HG03280 (cell line): Measurements from ENCODE around the gene ZDHHC21.

Experiments
- ATAC-seq: cut with Tn5 transposase; IDR thresholded peaks from one replicate; pipeline ENCODE4 v1.9.1; 2021; ENCODE audit warnings: mild to moderate bottlenecking, moderate library complexity; ENCODE audit not compliant: unreplicated experiment

Gene ZDHHC21, protein sequence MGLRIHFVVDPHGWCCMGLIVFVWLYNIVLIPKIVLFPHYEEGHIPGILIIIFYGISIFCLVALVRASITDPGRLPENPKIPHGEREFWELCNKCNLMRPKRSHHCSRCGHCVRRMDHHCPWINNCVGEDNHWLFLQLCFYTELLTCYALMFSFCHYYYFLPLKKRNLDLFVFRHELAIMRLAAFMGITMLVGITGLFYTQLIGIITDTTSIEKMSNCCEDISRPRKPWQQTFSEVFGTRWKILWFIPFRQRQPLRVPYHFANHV

DNA sequence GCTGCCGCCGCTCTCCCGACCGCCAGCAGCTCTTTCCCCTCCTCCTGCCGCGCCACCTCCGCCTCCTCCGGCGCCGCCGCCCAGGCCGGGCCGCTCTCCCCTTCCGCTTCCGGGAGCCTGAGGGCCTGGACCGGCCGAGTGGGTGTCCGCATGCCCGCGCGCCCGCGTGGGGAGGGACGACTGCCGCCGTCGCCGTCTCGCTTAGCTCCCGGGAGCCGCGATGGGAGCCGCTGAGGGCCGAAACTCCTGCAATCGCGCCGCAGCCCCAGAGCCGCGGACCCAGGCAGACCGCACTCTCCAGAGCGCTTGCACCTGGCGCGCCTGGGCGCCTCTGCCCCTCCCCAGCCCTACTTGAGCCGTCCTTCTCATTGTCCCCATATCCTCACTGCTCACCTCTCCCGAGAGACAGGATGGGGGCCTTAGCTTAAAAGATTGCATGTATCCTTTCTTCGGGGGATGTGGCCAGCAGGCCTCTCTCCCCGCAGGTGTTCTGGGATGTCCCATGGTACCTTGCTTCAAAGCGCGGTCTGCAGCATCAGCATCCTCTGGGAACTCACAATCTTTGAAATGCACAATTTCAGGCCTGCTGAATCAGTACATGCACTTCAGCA is at the start of gene ZDHHC21:
Gene ZDHHC21 (minus strand): TSS at position 182 of the 611 bp plus-strand sequence. CDS start 19,092 bp downstream, outside the sequence.
- ATAC-seq = peak; percentile 84

DNA sequence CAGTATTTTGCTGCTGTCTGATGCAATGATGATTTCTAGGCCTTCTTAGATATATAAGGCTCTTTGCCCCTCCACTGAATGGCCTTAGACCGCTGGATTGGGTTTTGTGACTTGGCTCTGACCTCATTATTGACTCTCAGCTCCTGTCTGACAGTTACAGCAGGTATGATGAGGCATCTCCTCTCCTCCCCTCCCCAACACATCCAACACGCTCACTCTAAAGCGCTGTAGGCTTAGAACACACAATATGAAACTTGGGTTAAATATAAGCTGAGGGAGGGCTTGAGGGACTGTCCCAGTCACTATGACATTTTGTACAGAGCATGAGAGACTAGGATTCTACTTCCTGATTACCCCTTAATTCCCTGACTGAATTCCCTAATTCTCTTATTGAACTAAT is 48.1 kb upstream of the ZDHHC21 start:
- peak; percentile 80 for ATAC-seq

DNA sequence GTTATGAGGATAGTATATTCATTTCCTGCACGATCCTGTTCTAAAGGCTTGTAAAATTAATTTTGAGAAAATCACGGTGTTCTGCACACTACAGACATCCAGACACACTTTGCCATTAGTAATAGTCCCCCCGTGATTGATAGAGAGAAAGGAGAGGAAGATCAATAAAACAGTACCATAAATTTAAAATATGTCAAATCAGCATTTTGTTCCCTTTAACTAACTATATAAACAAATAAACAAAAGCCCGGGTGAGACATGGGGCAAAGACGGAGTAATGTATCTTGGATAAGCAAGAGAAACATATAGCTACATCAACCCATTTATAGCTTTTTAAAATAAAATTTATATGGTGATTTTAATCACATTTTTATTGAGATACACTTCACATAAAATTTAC is 39.9 kb upstream of the ZDHHC21 start:
- no peak for ATAC-seq

DNA sequence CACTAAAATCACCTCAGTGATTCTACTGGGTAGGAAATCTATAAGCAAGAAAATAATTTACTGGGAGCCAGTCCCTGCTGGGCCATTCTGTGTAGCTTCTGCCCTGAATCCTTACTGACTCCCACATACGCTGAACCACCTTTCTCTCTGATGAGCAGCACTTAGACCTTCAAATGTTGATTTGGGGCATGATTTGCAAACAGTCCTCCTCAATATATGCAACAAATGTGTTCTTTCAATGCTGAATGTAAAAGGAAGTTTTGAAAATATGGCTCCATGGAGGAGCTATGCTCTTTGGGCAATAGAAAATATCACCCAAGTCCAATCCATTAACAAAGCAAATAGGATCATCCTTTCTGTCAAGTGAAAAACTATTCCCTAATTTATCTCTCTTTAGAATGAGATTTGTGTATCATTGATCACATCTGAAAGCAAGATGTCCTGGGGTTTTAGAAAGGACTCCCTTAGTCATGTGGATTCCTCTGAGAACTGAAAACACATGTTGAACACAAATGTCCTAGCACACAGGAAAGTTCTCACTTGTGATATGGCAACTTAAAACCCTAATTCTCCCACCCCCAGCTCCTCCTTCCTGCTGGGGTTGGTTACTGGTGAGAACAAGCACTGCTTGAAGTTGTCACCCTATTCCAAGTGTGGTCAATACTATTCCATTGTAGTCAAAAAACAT is 38.2 kb upstream of the ZDHHC21 start:
- no peak for ATAC-seq

DNA sequence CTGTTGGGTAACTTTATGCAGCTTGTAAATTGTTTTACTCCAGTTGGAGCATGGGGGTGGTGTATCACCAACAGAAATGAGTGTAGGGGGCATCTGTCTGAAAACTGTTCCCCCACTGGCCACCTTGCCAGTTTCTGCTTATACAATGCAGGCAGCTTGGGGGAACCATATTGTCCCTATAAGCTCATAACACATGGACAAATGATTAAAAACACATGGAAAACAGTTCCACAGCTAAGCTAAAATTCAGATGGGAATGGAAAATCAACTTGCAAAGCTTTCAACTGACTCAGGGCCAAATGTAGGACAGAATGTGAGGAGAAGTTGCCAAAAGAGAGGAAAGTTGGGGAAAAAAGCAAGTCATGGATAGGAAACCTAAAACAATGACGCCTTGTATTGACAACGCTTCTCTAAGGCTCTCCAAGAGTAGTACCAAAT is 37.2 kb upstream of the ZDHHC21 start:
- no peak for ATAC-seq

DNA sequence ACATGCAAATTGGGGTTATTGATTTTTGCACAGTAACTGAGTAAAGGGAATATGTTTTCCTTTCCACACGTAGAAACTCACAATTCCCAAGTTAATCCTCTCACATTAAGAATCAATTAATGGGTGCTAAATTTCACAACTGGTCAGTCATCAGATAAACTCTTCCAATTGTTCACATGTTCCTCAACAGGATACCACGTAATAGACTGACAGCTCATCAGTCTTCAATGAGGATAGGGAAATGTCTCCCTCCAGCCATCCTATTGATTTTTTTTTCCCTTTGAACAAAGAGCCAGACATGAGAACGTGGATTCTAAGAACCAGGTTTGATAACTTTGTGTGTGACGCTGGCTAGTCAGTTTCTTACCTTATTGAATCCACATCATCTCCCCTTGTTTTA is 30.1 kb upstream of the ZDHHC21 start:
- ATAC-seq = no peak

DNA sequence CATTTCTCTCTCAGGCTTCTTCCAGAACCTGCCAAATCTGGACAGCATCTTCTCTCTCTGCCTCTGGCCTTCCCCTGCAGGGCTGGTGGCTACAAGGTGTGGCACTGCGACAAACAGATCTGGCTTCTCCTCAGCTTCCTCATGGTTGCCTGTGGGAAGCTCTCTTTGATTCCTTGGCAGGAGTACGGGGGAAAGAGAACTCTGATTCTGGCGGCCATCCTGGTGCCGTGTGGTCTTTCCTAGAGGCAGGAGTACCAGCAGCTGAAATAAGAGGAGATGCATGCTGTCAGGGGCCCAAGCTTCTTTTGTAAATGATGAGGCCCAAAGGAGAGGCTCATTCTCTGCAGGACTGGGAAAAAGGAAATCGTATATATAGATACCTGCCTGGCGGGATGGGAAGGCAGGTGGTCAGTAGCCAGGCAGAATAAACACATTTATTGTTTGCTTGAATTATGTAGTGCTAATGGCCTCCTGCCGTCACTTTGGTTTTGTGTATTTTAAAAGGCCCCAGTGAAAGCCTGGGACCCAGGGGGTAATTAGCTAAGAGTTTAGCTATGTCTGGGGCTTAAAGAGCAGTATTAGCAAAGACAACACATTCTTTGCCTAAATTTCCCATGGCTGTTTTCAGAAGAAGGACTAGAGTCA is 29.3 kb upstream of the ZDHHC21 start, which contains the start of gene CER1:
Gene CER1 (minus strand): TSS at position 343 of the 645 bp plus-strand sequence. CDS start 61 bp downstream, at position 282.
- ATAC-seq = no peak

DNA sequence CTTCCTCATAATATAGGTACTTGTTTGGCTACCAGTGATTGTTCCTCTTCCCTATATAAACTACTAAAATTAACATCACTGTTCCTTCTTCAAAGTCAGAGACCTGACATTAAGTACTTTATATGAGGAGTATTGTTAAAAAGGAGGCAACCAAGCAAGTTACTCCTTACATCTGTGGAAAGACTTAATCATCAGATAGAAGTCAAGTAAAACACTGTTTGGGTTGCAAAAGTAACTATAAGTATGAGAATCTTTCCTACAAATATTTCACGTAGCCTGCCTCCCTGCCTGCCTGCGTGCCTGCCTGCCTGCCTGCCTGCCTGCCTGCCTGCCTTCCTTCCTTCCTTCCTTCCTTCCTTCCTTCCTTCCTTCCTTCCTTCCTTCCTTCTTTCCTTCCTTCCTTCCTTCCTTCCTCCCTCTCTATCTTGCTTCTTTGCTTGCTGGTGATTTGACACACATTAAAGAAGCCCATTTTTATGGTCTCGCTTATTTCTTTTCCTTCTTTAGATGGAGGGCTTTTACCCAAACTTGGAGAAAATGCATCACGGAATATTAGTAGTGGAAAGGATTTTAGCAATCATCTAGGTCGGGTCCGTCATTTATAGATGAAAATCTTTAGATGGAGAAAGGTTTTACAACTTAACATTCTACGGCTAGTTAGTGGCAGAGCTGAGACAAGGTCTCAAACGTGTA is 26.1 kb upstream of the ZDHHC21 start:
- ATAC-seq = no peak

DNA sequence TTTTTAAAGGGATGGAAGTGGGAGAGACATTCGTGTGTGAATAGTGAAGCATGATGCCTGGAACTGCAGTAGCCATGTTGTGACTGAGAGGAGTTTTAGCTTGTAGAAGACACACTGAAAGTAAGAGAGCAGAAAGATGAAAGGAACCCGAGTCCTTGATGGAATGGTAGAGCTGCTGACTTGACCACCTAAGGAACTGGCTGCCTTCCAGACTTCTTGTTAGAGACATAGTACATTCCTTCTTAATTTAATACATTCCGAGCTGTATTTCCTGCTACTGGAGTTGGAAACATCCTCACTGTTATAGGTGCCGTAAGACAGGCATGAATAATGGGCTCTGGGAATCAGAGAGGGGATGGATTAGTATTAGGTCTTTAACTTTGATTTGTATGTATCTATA is 21.9 kb upstream of the ZDHHC21 start:
- ATAC-seq = no peak

DNA sequence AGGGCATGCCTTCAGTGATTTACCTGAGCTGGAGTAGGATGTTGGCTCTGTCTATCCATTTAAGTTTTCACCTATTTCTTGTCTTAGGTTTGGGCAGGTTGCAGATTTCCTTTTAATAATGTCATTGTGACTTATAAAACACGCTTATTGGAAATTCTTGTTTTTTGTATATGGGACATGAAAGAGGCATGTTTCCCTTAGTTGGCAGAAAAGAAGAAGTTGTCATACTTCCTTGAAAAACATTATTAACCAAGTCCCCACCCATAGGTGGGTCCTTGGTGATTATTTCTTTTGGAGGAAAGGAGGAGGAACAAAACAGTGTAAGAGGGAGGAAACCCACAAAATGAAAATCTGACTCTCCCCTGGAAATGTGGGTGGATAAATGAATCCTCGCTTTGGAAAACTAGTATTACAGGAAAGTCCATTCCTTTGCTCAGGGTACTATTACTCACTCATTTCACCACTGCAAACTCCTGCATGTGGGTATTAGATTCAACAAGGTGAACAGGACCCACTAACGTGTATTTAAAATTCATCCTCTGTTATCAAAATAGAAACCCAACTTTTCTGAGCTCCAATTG is 20.0 kb upstream of the ZDHHC21 start:
- no peak for ATAC-seq

DNA sequence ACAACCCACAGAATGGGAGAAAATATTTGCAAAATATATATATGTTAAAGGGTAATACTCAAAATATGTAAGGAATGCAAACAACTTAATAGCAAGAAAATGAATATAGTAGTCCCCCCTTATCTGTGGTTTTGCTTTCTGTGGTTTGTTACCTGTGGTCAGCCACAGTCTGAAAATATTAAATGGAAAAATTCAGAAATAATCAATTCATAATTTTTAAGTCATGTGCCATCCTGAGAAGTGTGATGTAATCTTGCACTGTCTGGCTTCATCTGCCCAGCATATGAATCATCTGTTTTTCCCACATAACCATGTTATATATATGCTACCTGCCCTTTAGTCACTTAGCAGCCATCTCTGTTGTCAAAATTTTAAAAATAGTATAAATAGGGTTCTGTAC is 17.6 kb upstream of the ZDHHC21 start:
- ATAC-seq = no peak

DNA sequence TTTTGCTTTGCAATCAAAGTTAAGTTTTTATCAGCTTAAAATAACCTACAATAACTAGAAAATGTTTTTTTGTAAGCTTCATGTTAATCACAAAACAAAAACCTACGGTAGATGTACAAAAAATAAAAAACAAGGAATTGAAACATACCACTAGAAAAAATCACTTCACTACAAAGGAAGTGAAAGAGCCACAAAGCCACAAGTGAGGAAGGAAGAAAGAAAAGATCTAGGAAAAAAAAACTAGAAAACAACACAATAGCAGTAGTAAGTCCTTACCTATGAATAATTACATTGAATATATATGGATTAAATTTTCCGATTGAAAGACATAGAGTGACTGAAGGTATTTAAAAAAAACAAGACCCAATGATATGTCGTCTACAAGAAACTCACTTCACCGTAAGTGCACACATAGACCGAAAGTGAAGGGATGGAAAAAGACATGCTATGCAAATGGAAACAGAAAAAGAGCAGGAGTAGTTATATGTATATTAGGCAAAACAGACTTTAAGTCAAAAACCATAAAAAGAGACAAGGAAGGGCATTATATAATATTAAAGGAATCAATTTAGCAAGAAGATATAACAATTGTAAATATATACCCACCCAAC is 13.4 kb upstream of the ZDHHC21 start:
- no peak for ATAC-seq

DNA sequence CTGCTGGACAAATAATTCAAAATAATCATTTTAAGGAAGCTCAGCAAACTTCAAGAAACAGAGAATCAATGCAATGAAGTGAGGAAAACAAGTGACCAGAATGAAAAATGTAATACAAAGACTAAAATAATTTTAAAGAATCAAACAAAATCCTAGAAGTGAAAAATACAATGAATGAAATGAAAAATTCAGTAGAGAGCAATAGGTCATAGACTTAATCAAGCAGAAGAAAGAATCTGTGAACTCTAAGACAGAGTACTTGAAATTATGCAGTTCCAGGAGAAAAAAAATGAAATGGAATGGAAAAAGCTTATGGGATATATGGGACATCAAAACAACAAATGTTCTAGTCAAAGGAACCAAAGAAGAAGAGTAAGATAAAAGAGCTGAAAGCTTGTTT is 11.8 kb upstream of the ZDHHC21 start:
- no peak for ATAC-seq

DNA sequence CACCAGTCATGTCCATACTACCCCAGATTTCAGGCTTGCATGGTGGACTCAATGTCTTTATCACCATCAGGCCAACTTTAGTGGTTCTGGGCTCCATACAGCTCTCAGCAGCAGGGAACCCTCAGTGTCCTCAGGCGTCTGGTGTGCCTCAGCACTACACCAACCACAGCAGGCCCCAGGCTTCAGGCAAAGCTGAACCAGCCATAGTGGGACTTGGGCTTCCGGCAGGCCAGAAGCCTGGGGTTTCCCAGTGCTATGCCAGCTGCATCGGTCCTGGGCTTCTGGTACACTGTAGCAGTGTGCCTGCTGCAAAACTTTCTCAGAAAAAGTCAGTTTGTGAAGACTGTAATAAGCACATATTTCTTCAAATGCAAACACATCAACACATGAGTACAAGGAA is 11.0 kb upstream of the ZDHHC21 start:
- no peak for ATAC-seq

DNA sequence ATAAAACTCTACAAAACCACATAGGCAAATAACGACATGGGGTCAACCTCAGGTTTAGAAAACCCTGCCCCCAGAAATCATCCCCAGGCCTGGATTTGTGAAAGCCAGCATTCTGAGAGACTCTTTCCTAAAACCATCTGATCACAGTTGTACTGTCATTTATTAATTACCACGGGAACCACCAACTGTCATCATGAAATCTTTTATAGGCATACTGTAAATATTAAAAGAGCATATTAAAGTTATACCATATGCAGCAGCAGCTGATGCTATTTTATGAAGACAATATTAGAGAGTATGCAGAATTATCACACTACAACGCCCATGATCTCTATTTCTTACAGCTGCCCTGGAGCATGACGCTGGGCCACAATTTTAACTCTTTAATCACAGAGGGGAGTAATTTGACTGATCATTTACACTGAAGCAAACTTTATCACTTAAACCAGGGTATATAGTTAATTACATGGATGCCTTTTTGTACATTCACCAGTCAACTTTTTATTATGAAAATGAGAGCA is 9.0 kb upstream of the ZDHHC21 start:
- ATAC-seq = no peak

DNA sequence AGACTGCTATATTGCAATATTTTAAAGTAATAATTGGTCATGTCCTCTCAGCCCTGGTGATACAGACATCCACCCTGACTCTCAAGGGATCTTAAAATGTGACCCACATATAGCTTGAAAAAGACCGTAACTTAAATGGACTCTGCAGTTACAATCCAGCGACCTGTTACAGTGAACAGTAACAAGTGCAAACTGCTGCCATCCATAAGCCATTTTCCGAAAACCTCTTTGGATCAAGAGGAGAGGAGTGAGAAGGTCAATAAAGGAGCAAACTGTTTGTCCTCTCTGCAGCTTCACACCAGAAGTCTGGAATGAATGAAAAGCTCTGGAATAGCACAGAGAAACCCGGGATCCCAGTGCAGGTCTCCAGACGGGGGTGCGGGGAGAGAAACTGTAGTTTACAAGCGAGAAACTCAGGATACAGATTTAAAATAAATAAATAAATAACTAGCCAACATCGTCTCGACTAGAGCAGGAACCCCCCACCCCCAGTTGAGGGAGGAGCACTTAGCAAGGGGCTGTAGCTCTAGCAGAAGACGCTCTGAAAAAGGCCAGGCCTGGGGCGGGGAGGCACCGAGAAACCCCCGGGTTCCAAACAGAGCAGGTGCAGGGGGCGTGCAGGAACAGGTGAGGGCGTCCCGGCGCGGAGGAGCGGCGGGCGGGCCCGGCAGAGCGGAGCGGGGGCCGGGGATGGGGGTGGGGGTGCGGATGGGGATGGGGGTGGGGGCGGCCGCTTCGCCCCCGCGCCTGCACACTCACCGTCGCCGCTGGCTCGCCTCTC is 572 bp downstream of the ZDHHC21 start:
- peak; percentile 46 for ATAC-seq

DNA sequence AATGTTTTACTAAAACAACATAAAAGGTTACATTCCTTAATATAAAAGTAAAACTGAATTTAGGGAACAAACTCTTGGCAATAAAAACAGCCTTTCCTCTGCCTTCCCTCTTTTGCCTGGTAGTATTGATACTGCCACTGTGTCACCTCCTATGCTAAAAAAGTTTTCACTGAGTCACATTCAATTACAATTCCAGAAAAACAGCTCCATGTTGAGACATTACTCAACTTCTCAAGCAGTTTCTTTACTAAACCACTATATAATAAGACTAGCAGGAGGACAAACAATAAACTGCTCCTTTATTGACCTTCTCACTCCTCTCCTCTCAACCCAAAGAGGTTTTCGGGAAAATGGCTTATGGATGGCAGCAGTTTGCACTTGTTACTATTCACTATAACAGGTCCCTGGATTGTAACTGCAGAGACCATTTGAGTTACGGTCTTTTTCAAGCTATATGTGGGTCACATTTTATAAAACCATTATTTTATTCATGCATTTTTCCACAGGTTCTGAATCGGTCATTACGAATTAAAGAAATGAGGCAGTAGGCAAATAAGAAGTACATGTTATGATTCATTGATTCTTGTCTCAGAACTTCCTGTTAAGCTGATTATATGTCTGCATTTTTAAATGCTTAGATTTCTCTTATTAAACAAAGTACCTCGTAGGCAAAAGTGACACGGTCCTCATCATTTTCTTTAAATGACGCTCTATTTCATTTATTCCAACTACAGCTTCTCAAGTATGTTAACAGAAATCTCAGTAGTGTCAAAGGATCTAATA is 2.1 kb downstream of the ZDHHC21 start:
- ATAC-seq = no peak

DNA sequence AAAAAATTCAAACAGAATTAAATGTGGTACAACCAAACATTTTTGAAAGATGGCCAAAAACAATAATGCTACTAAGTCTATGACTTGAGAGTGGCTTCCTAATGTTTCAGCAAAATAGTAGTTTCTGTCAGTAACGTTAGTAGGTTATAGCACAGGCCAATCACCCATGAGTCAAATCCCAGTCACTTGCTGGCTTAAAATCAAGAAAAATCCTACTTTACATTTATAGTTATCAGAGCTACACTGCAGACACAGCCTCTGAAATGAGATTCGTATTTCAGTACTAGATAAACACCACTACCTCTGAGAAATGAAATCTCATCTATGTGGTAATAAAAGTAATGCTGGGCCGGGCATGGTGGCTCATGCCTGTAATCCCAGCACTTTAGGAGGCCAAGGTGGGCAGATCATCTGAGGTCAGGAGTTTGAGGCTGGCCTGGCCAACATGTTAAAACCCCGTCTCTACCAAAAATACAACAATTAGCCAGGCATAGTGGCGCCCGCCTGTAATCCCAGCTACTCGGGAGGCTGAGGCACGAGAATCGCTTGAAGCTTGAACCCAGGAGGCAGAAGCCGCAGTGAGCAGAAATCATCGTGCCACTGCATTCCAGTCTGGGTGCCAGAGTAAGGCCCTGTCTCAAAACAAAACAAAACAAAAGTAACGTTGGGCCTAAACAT is 6.1 kb downstream of the ZDHHC21 start:
- ATAC-seq = no peak
